Transverse colon (tissue), 3 donors: ENCODE measurements around the gene GNG7.

Experiments used
- CTCF ChIP-seq, 5 experiments: fragments of 200-600 bp in 3 of 5; fragments of 450-650 bp in 2 of 5; sonication (generic) in 3 of 5; IDR thresholded peaks; 1 replicate in 2 of 5; 2 replicates in 3 of 5; pipeline ENCODE4 v1.5.1; 2016 to 2017; ENCODE audit warnings: antibody characterized with exemption in 5 of 5, inconsistent platforms in 3 of 5, mild to moderate bottlenecking in 2 of 5, moderate library complexity in 1 of 5
- POLR2A ChIP-seq: fragments of 450-650 bp; IDR thresholded peaks from one replicate; pipeline ENCODE4 v1.6.1; 2016; ENCODE audit warnings: antibody characterized with exemption, mild to moderate bottlenecking, moderate library complexity

GRCh38 chr19:2646866-2647535 is 55.5 kb downstream of the GNG7 start:
- TF ChIP-seq CTCF (IDR thresholded peaks at IDR 0.05) = no peak
- TF ChIP-seq POLR2A = no peak
